Measurements from ENCODE around the gene MT2A. TPM values are rescaled to one million over a fixed set of nuclear protein-coding genes. Genes with fewer than 3 reads are reported as not detected.
A peak's percentile ranks its signal among the peaks of the same experiment; 100 is the strongest.
"Not testable (repeated sequence)": the region's sequence is repeated elsewhere in the genome, so short reads cannot be mapped to it uniquely, and the experiment has no call there.

Gene MT2A
- 1,000 to 10,000 TPM in 1 of 2 donors, 100 to 1,000 TPM in 1; 643 to 1,788 TPM for total RNA-seq
- long read RNA-seq, donor 1, transcript MT2A-201 (3 exons, 786 nt) = major isoform, 24 of 26 reads
- long read RNA-seq, donor 1, partial matches to known transcripts = 0 of 26 reads
- long read RNA-seq, donor 1, other reads (novel, unspliced or antisense) = 0 of 26 reads
- long read RNA-seq, donor 2, transcript MT2A-201 (3 exons, 786 nt) = major isoform, 47 of 66 reads
- long read RNA-seq, donor 2, transcript MT2A-203 (1 exons, 903 nt) = minor isoform, 18 of 66 reads
- long read RNA-seq, donor 2, partial matches to known transcripts = 0 of 66 reads
- long read RNA-seq, donor 2, other reads (novel, unspliced or antisense) = 0 of 66 reads

DNA sequence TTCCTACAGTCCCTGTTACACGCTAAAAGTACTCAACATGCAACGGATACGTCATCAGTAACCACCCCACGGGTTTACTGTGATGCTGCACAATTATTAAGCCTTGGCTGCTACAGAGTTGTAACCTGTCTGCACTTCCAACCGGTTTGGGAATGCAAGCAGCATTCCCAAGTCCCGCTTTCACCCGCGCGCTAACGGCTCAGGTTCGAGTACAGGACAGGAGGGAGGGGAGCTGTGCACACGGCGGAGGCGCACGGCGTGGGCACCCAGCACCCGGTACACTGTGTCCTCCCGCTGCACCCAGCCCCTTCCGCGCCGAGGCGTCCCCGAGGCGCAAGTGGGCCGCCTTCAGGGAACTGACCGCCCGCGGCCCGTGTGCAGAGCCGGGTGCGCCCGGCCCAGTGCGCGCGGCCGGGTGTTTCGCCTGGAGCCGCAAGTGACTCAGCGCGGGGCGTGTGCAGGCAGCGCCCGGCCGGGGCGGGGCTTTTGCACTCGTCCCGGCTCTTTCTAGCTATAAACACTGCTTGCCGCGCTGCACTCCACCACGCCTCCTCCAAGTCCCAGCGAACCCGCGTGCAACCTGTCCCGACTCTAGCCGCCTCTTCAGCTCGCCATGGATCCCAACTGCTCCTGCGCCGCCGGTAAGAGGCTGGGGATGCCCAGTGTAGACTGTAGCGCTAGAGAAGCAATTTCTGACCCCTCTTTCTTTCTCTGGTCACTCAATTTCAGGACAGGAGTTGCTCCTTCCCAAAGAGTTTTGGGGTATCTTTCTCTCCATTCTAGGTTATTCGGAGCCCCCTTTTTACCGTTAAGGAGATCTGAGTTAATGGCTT is at the start of gene MT2A:
MT2A (plus strand) TSS at position 542 of the 833 bp plus-strand sequence; CDS start at position 614, 72 bp downstream.
- peak; percentile 99 for DNase-seq (ENCODE audit: low spot score)
- intact Hi-C loops (cut with DNase I) = no loop called here

DNA sequence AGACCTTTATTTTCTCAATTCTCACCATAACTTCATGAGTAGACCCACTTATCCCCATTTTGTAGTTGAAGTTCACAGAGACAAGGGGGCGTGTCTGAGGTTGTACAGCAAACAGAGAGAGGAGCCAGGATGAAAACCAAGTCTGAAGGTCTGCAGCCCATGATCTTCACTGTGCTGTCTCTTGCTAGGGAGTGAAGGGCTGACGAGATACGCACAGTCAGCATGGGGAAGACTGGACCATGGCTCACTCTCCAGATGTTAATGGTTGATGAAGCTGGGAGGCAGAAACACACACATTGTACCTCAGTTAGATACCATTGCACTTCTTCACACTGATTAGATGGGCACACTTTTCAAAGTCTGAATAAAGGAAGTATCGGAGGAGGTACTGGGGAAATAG is 49.3 kb upstream of the MT2A start:
- DNase-seq (ENCODE audit: low spot score) = no peak
- intact Hi-C loops (cut with DNase I) = no loop called here

DNA sequence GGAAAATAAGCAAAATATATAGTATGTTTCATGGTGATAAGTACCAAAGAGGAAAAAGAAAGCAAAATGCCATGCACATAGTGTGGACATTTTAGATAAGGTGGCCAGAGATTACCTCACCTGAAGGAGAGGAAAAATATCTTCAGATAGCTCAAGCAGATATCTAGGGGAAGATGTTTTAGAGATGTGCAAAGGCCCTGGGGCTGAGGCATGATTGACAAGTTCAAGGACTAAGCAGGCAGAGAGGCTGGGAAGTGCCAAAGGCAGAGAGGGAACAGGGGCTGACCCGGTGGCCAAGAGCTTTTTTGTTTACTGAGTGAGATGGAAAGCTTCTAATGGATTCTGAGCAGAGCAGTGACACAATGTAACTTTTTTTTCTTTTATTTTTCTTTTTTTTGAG is 47.9 kb upstream of the MT2A start:
- no peak for DNase-seq (ENCODE audit: low spot score)
- intact Hi-C loops (cut with DNase I) = no loop called here

DNA sequence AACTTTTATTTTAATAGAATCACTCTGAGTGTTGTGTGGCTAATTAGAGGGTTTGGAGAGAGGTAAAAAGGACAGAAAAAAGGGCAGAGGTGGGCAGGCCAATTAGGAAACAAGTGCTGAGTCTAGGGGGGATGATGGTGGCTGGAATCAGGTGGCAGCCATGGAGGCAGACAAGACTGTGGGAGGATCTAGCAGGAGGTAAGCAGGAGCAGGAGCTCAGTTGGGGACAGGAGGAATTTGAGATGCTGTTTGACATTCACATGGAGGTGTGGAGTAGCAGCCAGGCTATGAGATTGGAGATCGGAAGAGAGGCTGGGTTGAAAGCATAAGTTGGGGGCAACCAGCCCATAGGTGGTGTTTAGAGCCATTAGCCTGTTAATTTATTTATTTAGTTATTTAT is 47.3 kb upstream of the MT2A start:
- DNase-seq (ENCODE audit: low spot score) = no peak
- intact Hi-C loops (cut with DNase I) = no loop called here

DNA sequence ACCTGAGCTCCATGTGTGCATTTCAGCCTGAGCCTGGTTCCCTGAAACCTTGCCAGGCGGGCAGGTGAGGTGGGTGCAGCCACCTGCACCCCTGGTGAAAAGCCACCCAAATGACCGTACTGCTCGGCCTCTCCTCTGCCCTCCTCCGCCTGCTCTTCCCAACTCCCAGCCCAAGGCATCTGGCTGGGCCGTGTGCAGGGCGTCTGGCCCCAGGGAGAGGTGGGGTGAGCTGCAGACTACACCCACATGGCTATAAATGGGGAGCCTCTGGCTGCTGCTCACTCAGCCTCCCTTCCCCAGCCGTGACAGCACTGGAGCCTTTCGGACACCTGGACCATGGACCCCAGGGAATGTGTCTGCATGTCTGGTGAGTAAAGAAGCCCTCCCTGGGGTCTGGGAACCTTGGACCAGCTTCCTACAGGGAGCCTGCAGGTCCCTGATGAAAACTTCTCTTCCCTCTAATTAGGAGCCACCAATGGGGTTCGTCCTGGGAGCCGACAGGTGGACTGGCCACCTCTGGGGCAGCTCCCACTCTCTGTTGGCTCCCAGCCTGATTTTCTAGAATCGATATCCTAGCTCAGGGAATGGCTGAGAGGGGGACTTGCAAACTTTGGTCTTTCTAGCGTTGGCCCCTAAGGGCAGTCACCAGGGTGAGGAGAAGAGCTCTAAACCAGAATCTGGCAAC is 43.4 kb upstream of the MT2A start, which contains the start of gene MT4:
MT4 (plus strand) TSS at position 281 of the 685 bp plus-strand sequence; CDS start at position 337, 56 bp downstream.
- DNase-seq (ENCODE audit: low spot score) = no peak
- intact Hi-C loops (cut with DNase I) = no loop called here

DNA sequence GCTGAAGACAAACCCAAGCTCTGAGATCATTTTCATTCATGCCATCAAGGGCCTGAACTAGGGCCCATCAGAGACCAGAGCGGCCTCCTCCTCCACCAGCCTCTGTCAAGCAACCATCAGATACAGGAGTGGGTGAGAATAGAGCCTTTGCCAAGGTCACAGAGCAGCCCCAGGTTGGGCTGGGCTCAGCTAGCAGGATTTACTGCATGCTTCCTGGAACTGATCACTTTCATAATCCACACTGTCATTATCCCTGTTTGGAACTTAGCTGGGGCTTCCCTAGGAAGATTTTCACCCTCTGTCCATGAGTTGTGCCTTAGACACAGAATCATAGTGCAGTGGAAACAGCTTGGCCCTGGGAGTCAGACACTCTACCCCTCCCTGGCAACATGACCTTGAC is 38.4 kb upstream of the MT2A start:
- intact Hi-C loops (cut with DNase I) = no loop called here
- no peak for DNase-seq (ENCODE audit: low spot score)

DNA sequence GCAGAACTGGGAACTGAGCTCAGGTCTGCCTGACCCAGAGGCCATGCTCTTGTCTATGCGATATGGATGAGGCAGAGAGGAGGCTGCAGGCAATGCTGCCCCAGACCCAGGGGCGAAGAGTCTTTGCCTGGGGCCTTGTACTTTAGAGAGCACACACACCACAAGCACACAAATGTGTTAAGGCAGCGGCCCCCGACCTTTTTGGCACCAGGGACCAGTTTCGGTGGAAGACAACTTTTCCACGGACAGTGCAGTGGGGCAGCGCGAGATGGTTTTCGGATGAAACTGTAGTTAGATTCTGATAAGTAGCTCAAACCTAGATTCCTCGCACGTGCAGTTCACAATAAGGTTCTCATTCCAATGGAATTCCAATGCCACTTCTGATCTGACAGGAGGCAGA is 36.9 kb upstream of the MT2A start:
- no peak for DNase-seq (ENCODE audit: low spot score)
- intact Hi-C loops (cut with DNase I) = no loop called here

DNA sequence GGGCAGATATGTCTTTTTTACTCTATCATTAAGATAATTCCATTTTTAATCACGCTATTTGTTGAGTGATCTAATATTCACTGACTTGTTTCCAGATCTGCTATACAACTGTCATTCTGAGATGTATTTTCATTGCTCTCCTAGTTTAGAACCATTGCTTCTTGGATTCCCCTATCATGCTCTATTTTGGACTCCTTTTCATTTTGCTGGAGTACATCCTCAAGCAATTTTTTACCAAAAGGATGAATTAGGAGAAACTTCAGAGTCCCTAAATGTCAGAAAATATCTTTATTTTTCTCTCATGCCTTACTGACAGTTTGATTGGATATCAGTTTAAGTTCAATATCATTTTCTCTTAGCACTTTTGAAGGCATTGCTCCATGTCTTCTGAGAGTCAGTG is 33.8 kb upstream of the MT2A start:
- no peak for DNase-seq (ENCODE audit: low spot score)
- intact Hi-C loops (cut with DNase I) = no loop called here

DNA sequence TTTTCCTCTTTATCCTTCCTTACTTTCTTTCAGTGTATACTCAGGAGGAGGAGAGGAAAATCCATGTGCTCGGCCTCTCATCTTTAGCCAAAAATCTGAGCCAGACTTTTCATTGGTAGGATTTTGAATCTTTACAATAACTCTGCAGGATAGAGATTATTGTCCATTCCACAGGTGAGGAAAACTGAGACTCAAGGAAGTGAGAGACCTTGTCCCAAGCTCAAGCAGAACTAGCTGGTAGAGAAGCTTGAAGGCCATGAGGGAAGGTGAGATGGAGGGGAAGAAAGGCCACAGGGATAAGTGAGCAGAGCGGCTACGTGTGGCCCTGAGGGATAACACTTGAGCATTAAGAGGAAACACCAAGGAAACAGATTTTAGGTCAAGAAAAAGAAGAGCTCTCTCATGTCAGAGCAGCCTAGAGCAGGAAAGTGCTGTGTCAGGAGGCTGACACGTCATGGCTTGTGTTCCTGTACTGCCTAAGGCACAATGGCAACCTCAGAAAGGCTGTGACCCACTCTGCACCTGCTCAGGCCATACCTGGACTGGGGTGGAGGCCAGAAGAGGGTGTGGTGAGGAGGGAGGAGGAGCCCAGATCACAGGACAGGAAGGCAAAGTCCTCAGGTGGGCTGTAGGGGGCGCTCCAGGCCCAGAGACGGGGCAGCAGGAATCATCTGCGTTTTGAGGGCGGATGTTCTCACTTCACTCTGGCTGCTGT is 31.6 kb upstream of the MT2A start:
- peak; percentile 92 for DNase-seq (ENCODE audit: low spot score)
- intact Hi-C loops (cut with DNase I) = loop anchor here in 1 of 2 donors (2.0 kb wide), 1 partner anchor 126 kb away; no protein-coding TSS in a partner anchor

DNA sequence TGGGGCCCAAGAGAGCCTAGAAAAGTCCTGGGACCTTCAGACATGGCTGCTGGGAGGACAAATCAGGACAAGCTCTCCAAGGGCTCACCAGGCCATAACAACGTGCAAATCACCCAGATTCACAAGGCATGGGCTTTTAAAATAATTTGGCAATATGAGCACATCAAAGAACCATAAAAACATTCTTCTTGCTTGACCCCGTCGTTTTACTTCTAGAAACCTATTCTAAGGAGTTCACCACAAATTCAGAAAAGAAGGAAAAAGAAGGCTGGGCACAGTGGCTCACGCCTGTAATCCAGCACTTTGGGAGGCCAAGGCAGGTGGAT is 31.1 kb upstream of the MT2A start:
- DNase-seq (ENCODE audit: low spot score) = no peak
- intact Hi-C loops (cut with DNase I) = loop anchor here in 1 of 2 donors (2.0 kb wide), 1 partner anchor 126 kb away; no protein-coding TSS in a partner anchor

DNA sequence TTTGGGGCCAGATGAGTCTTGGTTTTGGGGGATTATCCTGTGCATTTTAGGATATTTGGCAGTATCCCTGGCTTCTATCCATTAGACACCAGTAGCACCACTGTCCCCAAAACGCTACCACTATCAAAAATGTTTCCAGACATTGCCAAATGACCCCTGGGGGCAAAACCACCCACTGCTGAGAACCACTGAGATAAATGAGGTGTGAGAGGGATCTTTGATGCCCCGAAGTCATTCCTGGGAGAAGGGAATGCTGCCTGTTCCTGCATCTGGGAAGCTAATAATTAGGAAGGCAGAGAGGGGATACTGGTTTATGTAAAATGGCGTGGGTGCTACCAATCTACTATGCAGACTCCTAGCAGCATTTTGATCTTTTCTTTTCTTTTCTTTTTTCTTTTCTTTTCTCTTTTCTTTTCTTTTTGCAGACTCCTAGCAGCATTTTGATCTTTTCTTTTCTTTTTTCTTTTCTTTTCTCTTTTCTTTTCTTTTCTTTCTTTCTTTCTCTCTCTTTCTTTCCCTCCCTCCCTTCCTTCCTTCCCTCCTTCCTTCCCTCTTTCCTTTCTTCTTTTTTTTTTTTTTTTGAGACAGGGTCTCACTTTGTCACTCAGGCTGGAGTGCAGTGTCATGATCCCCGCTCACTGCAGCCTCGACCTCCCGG is 27.9 kb upstream of the MT2A start:
- DNase-seq (ENCODE audit: low spot score) = no peak
- intact Hi-C loops (cut with DNase I) = loop anchor here in 1 of 2 donors (10.0 kb wide), 1 partner anchor 114 kb away; no protein-coding TSS in a partner anchor

DNA sequence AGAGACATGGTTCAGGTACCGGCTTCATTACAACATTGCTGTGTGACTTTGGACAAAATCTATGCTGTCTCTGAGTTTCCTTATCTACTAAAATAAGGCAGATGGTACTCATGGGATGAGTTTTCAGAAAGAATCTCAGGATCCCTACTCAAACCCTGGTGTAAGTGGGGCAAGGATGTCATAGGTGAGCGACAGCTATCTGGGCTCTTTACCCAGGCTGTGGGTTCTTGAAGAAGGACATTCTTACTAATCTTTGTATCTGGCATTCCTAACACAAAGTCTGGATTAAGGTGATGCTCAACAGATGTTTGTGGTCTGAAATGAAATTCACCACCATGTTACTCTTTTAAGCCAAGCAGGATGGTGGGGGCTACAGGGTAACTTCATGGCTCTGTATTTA is 25.5 kb upstream of the MT2A start:
- DNase-seq (ENCODE audit: low spot score) = not testable (repeated sequence)
- intact Hi-C loops (cut with DNase I) = loop anchor here in 1 of 2 donors (10.0 kb wide), 1 partner anchor 112 kb away; no protein-coding TSS in a partner anchor

DNA sequence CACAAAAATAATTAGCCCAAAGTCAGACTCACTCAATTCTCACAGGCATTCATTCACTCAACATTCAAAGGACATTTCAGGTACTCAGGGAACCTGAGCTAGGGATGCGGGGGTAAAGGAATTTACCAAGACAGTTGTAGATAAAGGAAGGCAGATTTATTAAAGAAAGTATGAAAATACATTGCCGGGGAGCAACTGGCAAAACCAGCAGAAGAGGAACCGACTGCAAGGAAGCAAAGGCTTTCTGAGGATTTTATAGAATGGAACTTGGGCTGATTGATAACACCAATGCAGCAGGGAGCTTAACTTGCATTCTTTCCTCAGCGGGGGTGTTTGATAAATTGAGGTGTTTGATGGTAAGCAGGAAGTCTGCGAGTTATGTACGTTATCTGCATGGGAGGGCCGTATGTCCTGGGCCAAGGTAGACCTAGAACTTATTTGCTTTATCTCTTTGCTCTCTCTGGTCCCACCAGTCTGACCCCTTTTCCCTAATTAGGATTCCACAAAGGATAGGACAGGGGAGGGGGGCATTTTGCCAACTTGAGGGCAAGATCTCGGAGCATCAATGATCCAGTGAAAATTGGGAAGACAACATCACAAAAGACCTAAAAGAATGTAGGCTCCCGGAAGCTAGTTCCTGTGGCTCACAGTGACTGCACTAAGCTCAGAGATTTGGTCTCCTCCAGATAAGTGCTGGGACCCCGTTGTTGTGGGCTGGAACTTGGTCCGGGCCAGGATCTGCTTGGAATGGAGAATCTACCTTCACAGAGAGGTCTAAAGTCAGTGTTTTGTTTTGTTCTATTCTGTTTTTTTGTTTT is 24.8 kb upstream of the MT2A start:
- no peak for DNase-seq (ENCODE audit: low spot score)
- intact Hi-C loops (cut with DNase I) = loop anchor here in 1 of 2 donors (10.0 kb wide), 1 partner anchor 111 kb away; no protein-coding TSS in a partner anchor

DNA sequence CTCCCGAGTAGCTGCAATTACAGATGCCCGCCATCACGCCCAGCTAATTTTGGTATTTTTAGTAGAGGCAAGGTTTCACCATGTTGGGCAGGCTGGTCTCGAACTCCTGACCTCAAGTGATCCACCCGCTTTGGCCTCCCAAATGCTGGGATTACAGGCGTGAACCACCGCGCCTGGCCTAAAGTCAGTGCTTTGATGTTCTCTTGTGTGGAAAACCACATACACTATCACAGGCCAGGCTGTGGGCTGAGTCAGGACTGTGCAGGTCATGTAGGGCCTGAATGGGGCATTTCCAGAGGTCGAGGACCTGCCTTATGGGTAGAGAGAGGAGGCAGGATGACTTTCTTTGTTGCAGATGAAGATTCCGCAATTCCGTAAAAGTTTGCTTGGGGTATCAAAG is 24.1 kb upstream of the MT2A start:
- no peak for DNase-seq (ENCODE audit: low spot score)
- intact Hi-C loops (cut with DNase I) = loop anchor here in 1 of 2 donors (10.0 kb wide), 1 partner anchor 111 kb away; no protein-coding TSS in a partner anchor

DNA sequence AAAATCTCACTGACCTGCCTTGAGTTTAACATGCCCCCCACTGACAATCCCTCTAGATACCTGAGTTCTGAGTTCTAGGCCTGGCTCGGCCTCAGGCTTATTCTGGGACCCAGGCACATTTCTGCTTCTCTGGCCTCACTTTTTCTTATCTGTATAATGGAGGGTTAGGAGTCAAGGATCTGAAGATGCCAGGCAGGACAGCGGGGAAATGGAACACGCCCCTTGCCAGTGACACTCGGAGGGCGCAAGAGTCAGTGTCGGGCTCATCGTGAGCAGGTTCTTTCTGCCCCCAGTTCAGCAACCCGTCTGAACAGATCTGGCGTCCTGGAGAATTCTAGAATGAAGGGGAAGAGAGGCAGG is 19.6 kb upstream of the MT2A start:
- intact Hi-C loops (cut with DNase I) = loop anchor here in 1 of 2 donors (10.0 kb wide), 1 partner anchor 106 kb away; no protein-coding TSS in a partner anchor
- DNase-seq (ENCODE audit: low spot score) = no peak

DNA sequence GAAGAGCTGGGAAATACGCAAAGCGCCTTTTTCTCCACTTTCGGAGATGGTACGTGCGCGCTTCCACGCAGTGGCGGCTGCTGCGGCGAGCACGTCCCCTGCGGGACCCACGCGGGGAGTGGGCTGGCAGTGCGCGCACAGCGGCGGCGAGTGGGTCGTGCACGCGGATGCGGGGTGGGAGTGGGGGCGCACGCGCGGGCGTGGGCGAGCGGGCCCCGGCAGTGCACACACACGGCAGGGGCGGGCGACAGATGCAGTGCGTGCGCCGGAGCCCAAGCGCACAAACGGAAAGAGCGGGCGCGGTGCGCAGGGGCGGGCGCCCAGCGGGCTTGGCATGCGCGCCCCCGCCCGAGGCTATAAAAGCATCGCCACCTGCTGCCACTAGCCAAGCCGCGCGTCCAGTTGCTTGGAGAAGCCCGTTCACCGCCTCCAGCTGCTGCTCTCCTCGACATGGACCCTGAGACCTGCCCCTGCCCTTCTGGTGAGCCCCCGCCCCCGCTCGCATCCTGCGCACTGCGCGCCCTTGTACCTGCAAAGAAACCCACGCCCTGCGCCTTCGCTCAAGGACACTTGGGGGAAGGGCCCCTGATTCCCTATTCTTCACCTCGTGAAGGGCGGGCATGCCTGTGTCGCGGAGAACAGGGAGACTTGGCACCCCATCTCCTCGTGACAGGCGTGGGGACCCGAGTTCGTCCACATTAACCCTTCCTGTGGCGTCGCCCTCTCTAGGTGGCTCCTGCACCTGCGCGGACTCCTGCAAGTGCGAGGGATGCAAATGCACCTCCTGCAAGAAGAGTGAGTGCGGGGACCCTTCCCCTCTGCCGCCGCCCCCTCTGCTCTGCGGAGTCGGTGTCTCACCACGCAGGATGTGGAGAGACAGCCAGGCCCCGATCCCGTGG is 19.0 kb upstream of the MT2A start, which contains the start of gene MT3:
MT3 (plus strand) TSS at position 388 of the 899 bp plus-strand sequence; CDS start at position 451, 63 bp downstream.
- no peak for DNase-seq (ENCODE audit: low spot score)
- intact Hi-C loops (cut with DNase I) = loop anchor here in 1 of 2 donors (10.0 kb wide), 1 partner anchor 105 kb away; no protein-coding TSS in a partner anchor

All from posterior vena cava (tissue), 2 donors.